D721Med (cell line): Measurements from ENCODE around the gene HK1.

Experiments
- DNase-seq: peaks from one replicate; pipeline ENCODE4 v3.0.0; 2011; ENCODE audit warnings: low spot score; ENCODE audit not compliant: insufficient read length
- FAIRE-seq: peaks from 2 replicates; lab custom pipeline; 2011; peaks lifted over from hg19 to GRCh38; lab: Jason Lieb, UNC
- CTCF ChIP-seq: IDR thresholded peaks from 2 replicates; pipeline ENCODE4 v1.5.1; 2012; ENCODE audit warnings: mild to moderate bottlenecking, control low read depth; ENCODE audit not compliant: insufficient read depth; ENCODE audit errors: missing control alignments

HK1 gene

GRCh38 chr10:69317175-69317604 lies 38.9 kb downstream of the HK1 start:
- TF ChIP-seq CTCF: no peak
- FAIRE-seq (no peak), DNase-seq (no peak)

- DNase-seq (no peak), FAIRE-seq (no peak)
- no peak for TF ChIP-seq CTCF
Measured at GRCh38 chr10:69317626-69318105, 39.4 kb downstream of the HK1 start.

GRCh38 chr10:69318106-69318866 lies 40.0 kb downstream of the HK1 start:
- FAIRE-seq: no peak
- TF ChIP-seq CTCF: no peak
- DNase-seq: peak; percentile 95

GRCh38 chr10:69318867-69319727 lies 40.8 kb downstream of the HK1 start:
- no peak for TF ChIP-seq CTCF
- FAIRE-seq (no peak), DNase-seq (no peak)

- FAIRE-seq (no peak), DNase-seq (no peak)
- no peak for TF ChIP-seq CTCF
Measured at GRCh38 chr10:69319841-69320316, 41.6 kb downstream of the HK1 start.

- DNase-seq (no peak), FAIRE-seq (no peak)
- no peak for TF ChIP-seq CTCF
Measured at GRCh38 chr10:69320521-69320920, 42.2 kb downstream of the HK1 start.
